Umbilical cord (tissue), 2 donors: Measurements from ENCODE around the gene ANGPTL2. TPM values are rescaled to one million over a fixed set of nuclear protein-coding genes. Genes with fewer than 3 reads are reported as not detected.
A peak's percentile ranks its signal among the peaks of the same experiment; 100 is the strongest.
"Not testable (repeated sequence)": the region's sequence is repeated elsewhere in the genome, so short reads cannot be mapped to it uniquely, and the experiment has no call there.

Source experiments
- DNase-seq: peaks from one replicate; pipeline ENCODE4 v3.0.0-alpha.2; 2015; ENCODE audit warnings: low spot score
- total RNA-seq: library from RNA; depleted of rRNA; stranded (reverse); fragments of >200 nt; gene quantifications from one replicate; pipeline ENCODE4 v1.2.3, GENCODE V29; 2014; ENCODE audit warnings: low replicate concordance; ENCODE audit not compliant: insufficient read depth

The ANGPTL2 gene
- total RNA-seq = 14.7 TPM

- DNase-seq = peak; percentile 98
Observed at GRCh38 chr9:127122176-127123063, at the start of gene ANGPTL2. TSS of gene ANGPTL2 (minus strand) at chr9:127122635. CDS start at chr9:127108731, 13,904 bp downstream.

- DNase-seq = not testable (repeated sequence)
Observed at GRCh38 chr9:127171348-127171747, 48.9 kb upstream of the ANGPTL2 start.

- DNase-seq = no peak
Observed at GRCh38 chr9:127170652-127171051, 48.2 kb upstream of the ANGPTL2 start.

GRCh38 chr9:127170103-127170502, 47.7 kb upstream of the ANGPTL2 start:
- DNase-seq = no peak

- no peak for DNase-seq
Observed at GRCh38 chr9:127169575-127169883, 47.1 kb upstream of the ANGPTL2 start.

GRCh38 chr9:127168756-127169574, 46.5 kb upstream of the ANGPTL2 start:
- DNase-seq = no peak

- DNase-seq = no peak
Observed at GRCh38 chr9:127167560-127168326, 45.3 kb upstream of the ANGPTL2 start.

GRCh38 chr9:127166651-127167524, 44.5 kb upstream of the ANGPTL2 start:
- DNase-seq = no peak

GRCh38 chr9:127166111-127166510, 43.7 kb upstream of the ANGPTL2 start:
- DNase-seq = no peak

GRCh38 chr9:127165116-127165515, 42.7 kb upstream of the ANGPTL2 start:
- DNase-seq = peak; percentile 72

GRCh38 chr9:127163409-127163808, 41.0 kb upstream of the ANGPTL2 start:
- no peak for DNase-seq

- no peak for DNase-seq
Observed at GRCh38 chr9:127162864-127163365, 40.5 kb upstream of the ANGPTL2 start.

GRCh38 chr9:127162046-127162863, 39.8 kb upstream of the ANGPTL2 start:
- DNase-seq = no peak

GRCh38 chr9:127161081-127161624, 38.7 kb upstream of the ANGPTL2 start:
- DNase-seq = no peak

- DNase-seq = no peak
Observed at GRCh38 chr9:127159949-127160610, 37.6 kb upstream of the ANGPTL2 start.

GRCh38 chr9:127159325-127159801, 36.9 kb upstream of the ANGPTL2 start:
- no peak for DNase-seq

GRCh38 chr9:127158786-127159324, 36.4 kb upstream of the ANGPTL2 start:
- no peak for DNase-seq

GRCh38 chr9:127155314-127155960, 33.0 kb upstream of the ANGPTL2 start:
- no peak for DNase-seq
